GM12878 (cell line): ENCODE measurements around the gene PLEKHA1. TPM values are rescaled to one million over a fixed set of nuclear protein-coding genes. Genes with fewer than 3 reads are reported as not detected.

Experiments used
- ATAC-seq: fragments of 200-7000 bp; cut with Tn5 transposase; 3 replicates; pipeline ENCODE4 v1.9.1; 2020; ENCODE audit warnings: mild to moderate bottlenecking, moderate library complexity
- BruUV-seq: library from RNA; stranded (reverse); fragments of 400-500 nt; replicated peaks from 2 replicates; lab custom pipeline; 2021; lab: Mats Ljungman, UMichigan
- CTCF ChIA-PET: fragments of 300-600 bp; sonication (Branson Sonifier 250); formaldehyde crosslinking; extraction: SDS; loops from one replicate; lab custom pipeline; 2021; ENCODE audit warnings: inconsistent platforms; lab: Yijun Ruan, JAX
- POLR2A ChIA-PET: fragments of 350-600 bp; formaldehyde crosslinking; extraction: SDS; loops from one replicate; lab custom pipeline; 2021; ENCODE audit warnings: inconsistent platforms; lab: Charles Lee
- RAD21 ChIA-PET: fragments of 300-600 bp; sonication (Branson Sonifier 250); formaldehyde crosslinking; loops from one replicate; lab custom pipeline; 2023; ENCODE audit warnings: antibody characterized with exemption; ENCODE audit not compliant: unreplicated experiment; lab: Charles Lee
- SMC1A ChIA-PET: fragments of 300-600 bp; sonication (Branson Sonifier 250); formaldehyde crosslinking; loops from one replicate; lab custom pipeline; 2023; ENCODE audit not compliant: unreplicated experiment, uncharacterized antibody; lab: Charles Lee
- DNase-seq: peaks from one replicate; pipeline ENCODE4 v3.0.0-alpha.2; 2011; ENCODE audit warnings: low read depth, low spot score
- FAIRE-seq: peaks from 3 replicates; lab custom pipeline; 2011; peaks lifted over from hg19 to GRCh38; lab: Jason Lieb, UNC
- H2AFZ ChIP-seq: 2 replicates; pipeline ENCODE4 v1.6.0; 2011; ENCODE audit warnings: low read depth, low read length, control low read depth; ENCODE audit not compliant: control insufficient read depth
- H3K27ac ChIP-seq: 2 replicates; pipeline ENCODE4 v1.5.1; 2011; ENCODE audit warnings: control low read depth; ENCODE audit not compliant: control insufficient read depth, insufficient read depth
- H3K27me3 ChIP-seq, 2 experiments: replicated peaks in 1 of 2; 2 replicates each; pipeline versions ENCODE4 v1.6.0 to v1.6.1; 2011; ENCODE audit warnings: low read length in 1 of 2; ENCODE audit not compliant: control insufficient read depth in 2 of 2, insufficient read depth in 2 of 2
- H3K36me3 ChIP-seq, 2 experiments: 2 replicates each; pipeline ENCODE4 v1.5.1; 2011; ENCODE audit warnings: low read length in 1 of 2; ENCODE audit not compliant: control insufficient read depth in 2 of 2, insufficient read depth in 2 of 2
- H3K4me1 ChIP-seq: 2 replicates; pipeline ENCODE4 v1.6.1; 2011; ENCODE audit warnings: mild to moderate bottlenecking, low read length, moderate library complexity, mixed read lengths; ENCODE audit not compliant: control insufficient read depth, insufficient read depth
- H3K4me2 ChIP-seq: 2 replicates; pipeline ENCODE4 v1.6.0; 2011; ENCODE audit warnings: control low read depth; ENCODE audit not compliant: control insufficient read depth, insufficient read depth
- H3K4me3 ChIP-seq: fragments of 200-600 bp; sonication (generic); 2 replicates; pipeline ENCODE4 v1.5.1; 2016
- H3K79me2 ChIP-seq: 2 replicates; pipeline ENCODE4 v1.6.0; 2011; ENCODE audit warnings: low read length; ENCODE audit not compliant: control insufficient read depth, insufficient read depth
- H3K9ac ChIP-seq: 2 replicates; pipeline ENCODE4 v1.8.0; 2011; ENCODE audit warnings: low read length, control low read depth, mixed read lengths; ENCODE audit not compliant: control insufficient read depth, insufficient read depth
- H3K9me3 ChIP-seq: replicated peaks from 3 replicates; pipeline ENCODE4 v1.5.1; 2011; ENCODE audit warnings: mild to moderate bottlenecking, low read length; ENCODE audit not compliant: control insufficient read depth, insufficient read depth
- H4K20me1 ChIP-seq: 2 replicates; pipeline ENCODE4 v1.6.0; 2011; ENCODE audit not compliant: control insufficient read depth, insufficient read depth
- ASH2L ChIP-seq: fragments of 300-600, 200-600 bp; sonication (generic); IDR thresholded peaks from 2 replicates; pipeline ENCODE4 v1.6.1; 2017; ENCODE audit warnings: low read depth, mild to moderate bottlenecking, borderline replicate concordance
- BMI1 ChIP-seq: fragments of 450-650 bp; IDR thresholded peaks from 2 replicates; pipeline ENCODE4 v1.6.1; 2016; ENCODE audit warnings: mild to moderate bottlenecking, moderate library complexity, borderline replicate concordance
- BRCA1 ChIP-seq: IDR thresholded peaks from 2 replicates; pipeline ENCODE4 v1.6.1; 2011; ENCODE audit warnings: low read depth, low read length, improper control_type of control experiment
- HCFC1 ChIP-seq: fragments of 150-350 bp; IDR thresholded peaks from 2 replicates; pipeline ENCODE4 v1.6.1; 2014; ENCODE audit warnings: low read length
- JUND ChIP-seq: IDR thresholded peaks from 2 replicates; pipeline ENCODE4 v1.6.1; 2012; ENCODE audit warnings: low read depth, mild to moderate bottlenecking, low read length, improper control_type of control experiment, moderate library complexity
- KDM1A ChIP-seq: fragments of 200-600 bp; sonication (generic); IDR thresholded peaks from 2 replicates; pipeline ENCODE4 v1.6.1; 2016; ENCODE audit warnings: borderline replicate concordance
- KLF5 ChIP-seq: fragments of 450-650 bp; IDR thresholded peaks from 2 replicates; pipeline ENCODE4 v1.6.1; 2014; ENCODE audit warnings: mild to moderate bottlenecking; ENCODE audit not compliant: partially characterized antibody
- SIN3A ChIP-seq: IDR thresholded peaks from 2 replicates; pipeline ENCODE4 v1.6.1; 2012; ENCODE audit warnings: low read depth, low read length, improper control_type of control experiment
- STAT3 ChIP-seq: IDR thresholded peaks from 2 replicates; pipeline ENCODE4 v1.6.1; 2011; ENCODE audit warnings: low read depth, low read length, improper control_type of control experiment
- WRNIP1 ChIP-seq: IDR thresholded peaks from 2 replicates; pipeline ENCODE4 v1.6.1; 2011; ENCODE audit warnings: low read depth, low read length, improper control_type of control experiment, borderline replicate concordance
- ZZZ3 ChIP-seq: IDR thresholded peaks from 2 replicates; pipeline ENCODE4 v1.6.1; 2011; ENCODE audit warnings: low read depth; ENCODE audit not compliant: control insufficient read depth, insufficient read length
- WGBS: methylation state at CpG from one replicate; pipeline ENCODE4 v1.1.6; 2016; ENCODE audit warnings: low lambda C conversion rate; ENCODE audit not compliant: insufficient replicate concordance, insufficient coverage; ENCODE audit errors: missing lambda C conversion rate; 5-methylcytosine and 5-hydroxymethylcytosine counted together
- in situ Hi-C: fragments of 300-500 bp; cut with MboI; formaldehyde crosslinking; loops from 9 replicates; pipeline ENCODE4 v1.14.3; 2018; ENCODE audit warnings: mixed read lengths
- intact Hi-C: fragments of 100-400 bp; cut with micrococcal nuclease; formaldehyde crosslinking; loops from one replicate; pipeline ENCODE4 v1.14.2; 2022; ENCODE audit not compliant: unreplicated experiment
- polyA plus RNA-seq, 11 experiments: library from polyadenylated mRNA; depleted of rRNA in 4 of 11; unstranded in 6 of 11; stranded (reverse) in 5 of 11; fragments of >200 nt; fragmentation: Nextera tagmentation in 4 of 11; fragmentation: Illumina TruSeq in 1 of 11; extraction: Ambion mirVana in 4 of 11; extraction: Trizol in 1 of 11; gene quantifications; 1 replicate in 1 of 11; 2 replicates in 10 of 11; pipeline versions ENCODE4 v1.2.1 to v1.2.3, GENCODE V29; 2011 to 2016; ENCODE audit warnings: inconsistent platforms in 2 of 11, missing spikeins in 2 of 11, low read depth in 1 of 11
- total RNA-seq, 4 experiments: library from RNA; depleted of rRNA in 3 of 4; stranded (reverse); fragments of >200 nt in 3 of 4; fragmentation: Illumina TruSeq in 1 of 4; extraction: Trizol in 1 of 4; gene quantifications; 2 replicates each; pipeline versions ENCODE4 v1.2.1 to v1.2.3, GENCODE V29; 2013 to 2021
- TF ChIP-seq, protein P1 (sequence below): IDR thresholded peaks from 2 replicates; pipeline ENCODE4 v1.6.1; 2011; ENCODE audit warnings: low read depth, mild to moderate bottlenecking, low read length, moderate library complexity, borderline replicate concordance; ENCODE audit errors: extremely low read depth
- TF ChIP-seq, protein P2 (sequence below), 3 experiments: IDR thresholded peaks in 2 of 3; conservative IDR thresholded peaks in 1 of 3; 2 replicates each; pipeline ENCODE4 v1.5.1; 2011; ENCODE audit warnings: low read depth in 3 of 3, low read length in 3 of 3, mild to moderate bottlenecking in 3 of 3, control low read depth in 2 of 3, moderate library complexity in 2 of 3, inconsistent platforms in 1 of 3, mixed read lengths in 1 of 3; ENCODE audit not compliant: control insufficient read depth in 2 of 3, insufficient read depth in 1 of 3; ENCODE audit errors: extremely low read depth in 1 of 3
- TF ChIP-seq, protein P3 (sequence below): fragments of 450-650 bp; IDR thresholded peaks from 2 replicates; pipeline ENCODE4 v1.6.1; 2014; ENCODE audit warnings: mild to moderate bottlenecking

Gene PLEKHA1
- total and polyA plus RNA-seq, 10 of the 15 experiments (the other 5 are each of a cell fraction or from before 2014, with no cell fraction given): 0.15 to 6.0 (median 0.32) TPM

DNA sequence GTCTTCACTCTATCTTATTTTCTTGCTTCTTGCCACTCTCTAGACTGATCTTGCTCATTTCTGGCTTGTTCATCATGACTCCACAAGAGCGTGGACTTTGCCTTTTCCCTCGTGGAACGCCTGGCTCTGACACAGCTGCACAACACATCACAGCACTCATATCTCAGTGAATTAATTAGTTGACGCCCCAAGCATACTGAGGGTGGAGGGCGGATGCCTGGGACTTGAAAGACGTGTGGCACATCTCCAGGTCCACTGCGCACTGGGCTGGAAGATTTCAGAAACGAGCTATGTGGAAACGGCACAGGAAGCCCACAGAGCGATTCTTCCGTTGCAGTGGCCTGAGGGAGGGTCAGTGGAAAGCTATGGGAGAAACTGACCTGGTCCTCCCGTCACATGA is 23.6 kb upstream of the PLEKHA1 start:
- Histone ChIP-seq H3K27me3 (peaks cover 2% of the 10 kb centered on the region in 2 experiments; a peak in 2 of 4 replicates), H3K9ac (no peak overlapping the region)
- TF ChIP-seq SIN3A (no peak), HCFC1 (no peak), STAT3 (no peak), WRNIP1 (no peak), JUND (no peak), KDM1A (no peak), ASH2L (no peak), BRCA1 (no peak), KLF5 (no peak), BMI1 (no peak), ZZZ3 (no peak)
- TF ChIP-seq, protein P1, sequence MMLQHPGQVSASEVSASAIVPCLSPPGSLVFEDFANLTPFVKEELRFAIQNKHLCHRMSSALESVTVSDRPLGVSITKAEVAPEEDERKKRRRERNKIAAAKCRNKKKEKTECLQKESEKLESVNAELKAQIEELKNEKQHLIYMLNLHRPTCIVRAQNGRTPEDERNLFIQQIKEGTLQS: no peak
- TF ChIP-seq, protein P2, sequence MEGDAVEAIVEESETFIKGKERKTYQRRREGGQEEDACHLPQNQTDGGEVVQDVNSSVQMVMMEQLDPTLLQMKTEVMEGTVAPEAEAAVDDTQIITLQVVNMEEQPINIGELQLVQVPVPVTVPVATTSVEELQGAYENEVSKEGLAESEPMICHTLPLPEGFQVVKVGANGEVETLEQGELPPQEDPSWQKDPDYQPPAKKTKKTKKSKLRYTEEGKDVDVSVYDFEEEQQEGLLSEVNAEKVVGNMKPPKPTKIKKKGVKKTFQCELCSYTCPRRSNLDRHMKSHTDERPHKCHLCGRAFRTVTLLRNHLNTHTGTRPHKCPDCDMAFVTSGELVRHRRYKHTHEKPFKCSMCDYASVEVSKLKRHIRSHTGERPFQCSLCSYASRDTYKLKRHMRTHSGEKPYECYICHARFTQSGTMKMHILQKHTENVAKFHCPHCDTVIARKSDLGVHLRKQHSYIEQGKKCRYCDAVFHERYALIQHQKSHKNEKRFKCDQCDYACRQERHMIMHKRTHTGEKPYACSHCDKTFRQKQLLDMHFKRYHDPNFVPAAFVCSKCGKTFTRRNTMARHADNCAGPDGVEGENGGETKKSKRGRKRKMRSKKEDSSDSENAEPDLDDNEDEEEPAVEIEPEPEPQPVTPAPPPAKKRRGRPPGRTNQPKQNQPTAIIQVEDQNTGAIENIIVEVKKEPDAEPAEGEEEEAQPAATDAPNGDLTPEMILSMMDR (IDR thresholded peaks at IDR 0.05 in 2 of 3, conservative IDR thresholded peaks at IDR 0.05 in 1 of 3; ENCODE audit: control insufficient read depth in 2 of 3, extremely low read depth in 1 of 3, insufficient read depth in 1 of 3, low read depth in 3 of 3, low read length in 3 of 3): no peak
- TF ChIP-seq, protein P3, sequence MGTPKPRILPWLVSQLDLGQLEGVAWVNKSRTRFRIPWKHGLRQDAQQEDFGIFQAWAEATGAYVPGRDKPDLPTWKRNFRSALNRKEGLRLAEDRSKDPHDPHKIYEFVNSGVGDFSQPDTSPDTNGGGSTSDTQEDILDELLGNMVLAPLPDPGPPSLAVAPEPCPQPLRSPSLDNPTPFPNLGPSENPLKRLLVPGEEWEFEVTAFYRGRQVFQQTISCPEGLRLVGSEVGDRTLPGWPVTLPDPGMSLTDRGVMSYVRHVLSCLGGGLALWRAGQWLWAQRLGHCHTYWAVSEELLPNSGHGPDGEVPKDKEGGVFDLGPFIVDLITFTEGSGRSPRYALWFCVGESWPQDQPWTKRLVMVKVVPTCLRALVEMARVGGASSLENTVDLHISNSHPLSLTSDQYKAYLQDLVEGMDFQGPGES: no peak
- TF ChIP-seq, all 136 proteins: peak for 0
- H2AFZ ChIP-seq: no peak overlapping the region
- no TSS peak for BruUV-seq
- SMC1A ChIA-PET: interaction anchor here (1.1 kb wide), 1 partner anchor 214 kb away, joined by 3 read pairs; no protein-coding TSS in a partner anchor
- DNase-seq: no peak
- no peaks in the 10 kb centered on the region for H3K36me3 ChIP-seq
- in situ Hi-C loops: no loop called here
- no peaks in the 10 kb centered on the region for H4K20me1 ChIP-seq
- H3K4me1 ChIP-seq: no peaks in the 10 kb centered on the region
- RAD21 ChIA-PET: no interaction called here
- no peaks in the 10 kb centered on the region for H3K79me2 ChIP-seq
- no peak for FAIRE-seq
- no peak overlapping the region for H3K4me2 ChIP-seq
- no peak overlapping the region for H3K4me3 ChIP-seq
- POLR2A ChIA-PET: no interaction called here
- H3K9me3 ChIP-seq: no peaks in the 10 kb centered on the region
- WGBS: 23% methylated on average over 12 of the region's 12 CpGs
- ATAC-seq: no peak
- intact Hi-C loops: no loop called here
- no peak overlapping the region for H3K27ac ChIP-seq
- CTCF ChIA-PET: no interaction called here
